ENCODE data around the gene OR52A5. TPM values are rescaled to one million over a fixed set of nuclear protein-coding genes. Genes with fewer than 3 reads are reported as not detected.
"Not testable (repeated sequence)": the region's sequence is repeated elsewhere in the genome, so short reads cannot be mapped to it uniquely, and the experiment has no call there.

The OR52A5 gene
- total RNA-seq, result not detected

- Mint-ChIP-seq H3K36me3 (no peaks in the 10 kb centered on the region), H3K9me3 (no peaks in the 10 kb centered on the region), H3K27ac (no peak within 1 kb of the TSS)
- DNase-seq (ENCODE audit: low spot score in 2 of 2) (no peak), ATAC-seq (no peak)
Observed at GRCh38 chr11:5137996-5138395, at the start of gene OR52A5. TSS of gene OR52A5 (minus strand) at chr11:5138356. CDS start at chr11:5132642, 5,714 bp downstream.

- ATAC-seq, result no peak
- Mint-ChIP-seq H3K36me3 (no peaks in the 10 kb centered on the region), H3K9me3 (peaks cover 0 to 2% of the 10 kb centered on the region in 2 donors), H3K27ac (no peak overlapping the region)
- DNase-seq (ENCODE audit: low spot score in 2 of 2), result no peak
Observed at GRCh38 chr11:5178046-5178837, 40.1 kb upstream of the OR52A5 start.

- H3K27ac Mint-ChIP-seq, result no peak overlapping the region
- H3K9me3 Mint-ChIP-seq, result peaks cover 0 to 2% of the 10 kb centered on the region in 2 donors
- DNase-seq (ENCODE audit: low spot score in 2 of 2) (no peak), ATAC-seq (no peak)
- H3K36me3 Mint-ChIP-seq, result no peaks in the 10 kb centered on the region
Observed at GRCh38 chr11:5174934-5175333, 36.8 kb upstream of the OR52A5 start.

- no peak for ATAC-seq
- DNase-seq (ENCODE audit: low spot score in 2 of 2), result no peak
- Mint-ChIP-seq H3K36me3 (no peaks in the 10 kb centered on the region), H3K9me3 (peaks cover 0 to 2% of the 10 kb centered on the region in 2 donors), H3K27ac (no peak overlapping the region)
Observed at GRCh38 chr11:5171856-5172255, 33.7 kb upstream of the OR52A5 start.

- not testable (repeated sequence) for H3K9me3 Mint-ChIP-seq; ATAC-seq; DNase-seq (ENCODE audit: low spot score in 2 of 2); H3K36me3 Mint-ChIP-seq; H3K27ac Mint-ChIP-seq
Observed at GRCh38 chr11:5165898-5166297, 27.7 kb upstream of the OR52A5 start.

- H3K9me3 Mint-ChIP-seq; H3K36me3 Mint-ChIP-seq; DNase-seq (ENCODE audit: low spot score in 2 of 2); ATAC-seq; H3K27ac Mint-ChIP-seq: not testable (repeated sequence)
Observed at GRCh38 chr11:5164807-5165206, 26.7 kb upstream of the OR52A5 start.

- DNase-seq (ENCODE audit: low spot score in 2 of 2); H3K9me3 Mint-ChIP-seq; H3K36me3 Mint-ChIP-seq; H3K27ac Mint-ChIP-seq; ATAC-seq: not testable (repeated sequence)
Observed at GRCh38 chr11:5161045-5161444, 22.9 kb upstream of the OR52A5 start.

- H3K27ac Mint-ChIP-seq; H3K36me3 Mint-ChIP-seq; H3K9me3 Mint-ChIP-seq; DNase-seq (ENCODE audit: low spot score in 2 of 2); ATAC-seq: not testable (repeated sequence)
Observed at GRCh38 chr11:5160217-5160616, 22.1 kb upstream of the OR52A5 start.

- H3K36me3 Mint-ChIP-seq, result no peaks in the 10 kb centered on the region
- no peak overlapping the region for H3K27ac Mint-ChIP-seq
- ATAC-seq (no peak), DNase-seq (ENCODE audit: low spot score in 2 of 2) (no peak)
- H3K9me3 Mint-ChIP-seq, result no peaks in the 10 kb centered on the region
Observed at GRCh38 chr11:5159806-5160205, 21.6 kb upstream of the OR52A5 start.

GRCh38 chr11:5154657-5155056 lies 16.5 kb upstream of the OR52A5 start, which contains the start of gene OR52A1:
TSS of gene OR52A1 (minus strand) at chr11:5154757. CDS start at chr11:5152369, 2,388 bp downstream.
- DNase-seq (ENCODE audit: low spot score in 2 of 2) (no peak), ATAC-seq (no peak)
- no peaks in the 10 kb centered on the region for H3K36me3 Mint-ChIP-seq
- H3K9me3 Mint-ChIP-seq, result no peaks in the 10 kb centered on the region
- H3K27ac Mint-ChIP-seq, result no peak within 1 kb of the TSS

GRCh38 chr11:5153574-5154431 lies 15.6 kb upstream of the OR52A5 start:
- H3K36me3 Mint-ChIP-seq, result no peaks in the 10 kb centered on the region
- ATAC-seq, result no peak
- H3K27ac Mint-ChIP-seq, result no peak overlapping the region
- no peak for DNase-seq (ENCODE audit: low spot score in 2 of 2)
- no peaks in the 10 kb centered on the region for H3K9me3 Mint-ChIP-seq

GRCh38 chr11:5151713-5152153 lies 13.6 kb upstream of the OR52A5 start:
- Mint-ChIP-seq H3K27ac (no peak overlapping the region), H3K9me3 (no peaks in the 10 kb centered on the region), H3K36me3 (no peaks in the 10 kb centered on the region)
- no peak for ATAC-seq
- DNase-seq (ENCODE audit: low spot score in 2 of 2), result no peak

- H3K27ac Mint-ChIP-seq; DNase-seq (ENCODE audit: low spot score in 2 of 2); H3K36me3 Mint-ChIP-seq; H3K9me3 Mint-ChIP-seq; ATAC-seq: not testable (repeated sequence)
Observed at GRCh38 chr11:5144206-5144605, 6.0 kb upstream of the OR52A5 start.

GRCh38 chr11:5137014-5137413 lies 1.1 kb downstream of the OR52A5 start:
- Mint-ChIP-seq H3K27ac (no peak overlapping the region), H3K36me3 (no peaks in the 10 kb centered on the region), H3K9me3 (no peaks in the 10 kb centered on the region)
- DNase-seq (ENCODE audit: low spot score in 2 of 2) (no peak), ATAC-seq (no peak)

GRCh38 chr11:5136261-5136660 lies 1.9 kb downstream of the OR52A5 start:
- no peak for DNase-seq (ENCODE audit: low spot score in 2 of 2)
- no peaks in the 10 kb centered on the region for H3K36me3 Mint-ChIP-seq
- ATAC-seq, result no peak
- H3K27ac Mint-ChIP-seq, result no peak overlapping the region
- H3K9me3 Mint-ChIP-seq, result no peaks in the 10 kb centered on the region

GRCh38 chr11:5131584-5132335 lies 6.4 kb downstream of the OR52A5 start:
- no peak for DNase-seq (ENCODE audit: low spot score in 2 of 2)
- Mint-ChIP-seq H3K9me3 (no peaks in the 10 kb centered on the region), H3K27ac (no peak overlapping the region), H3K36me3 (no peaks in the 10 kb centered on the region)
- no peak for ATAC-seq

- Mint-ChIP-seq H3K9me3 (no peaks in the 10 kb centered on the region), H3K36me3 (no peaks in the 10 kb centered on the region), H3K27ac (no peak overlapping the region)
- DNase-seq (ENCODE audit: low spot score in 2 of 2), result no peak
- ATAC-seq, result no peak
Observed at GRCh38 chr11:5129457-5129877, 8.7 kb downstream of the OR52A5 start.

Data from activated naive CD4-positive, alpha-beta T cell treated with anti-CD3 and anti-CD28 coated beads, Interleukin-2, amount 50 U/mL, for 72 hours (primary cell).